ENCODE results near the gene LRRC4C.

The LRRC4C gene

DNA sequence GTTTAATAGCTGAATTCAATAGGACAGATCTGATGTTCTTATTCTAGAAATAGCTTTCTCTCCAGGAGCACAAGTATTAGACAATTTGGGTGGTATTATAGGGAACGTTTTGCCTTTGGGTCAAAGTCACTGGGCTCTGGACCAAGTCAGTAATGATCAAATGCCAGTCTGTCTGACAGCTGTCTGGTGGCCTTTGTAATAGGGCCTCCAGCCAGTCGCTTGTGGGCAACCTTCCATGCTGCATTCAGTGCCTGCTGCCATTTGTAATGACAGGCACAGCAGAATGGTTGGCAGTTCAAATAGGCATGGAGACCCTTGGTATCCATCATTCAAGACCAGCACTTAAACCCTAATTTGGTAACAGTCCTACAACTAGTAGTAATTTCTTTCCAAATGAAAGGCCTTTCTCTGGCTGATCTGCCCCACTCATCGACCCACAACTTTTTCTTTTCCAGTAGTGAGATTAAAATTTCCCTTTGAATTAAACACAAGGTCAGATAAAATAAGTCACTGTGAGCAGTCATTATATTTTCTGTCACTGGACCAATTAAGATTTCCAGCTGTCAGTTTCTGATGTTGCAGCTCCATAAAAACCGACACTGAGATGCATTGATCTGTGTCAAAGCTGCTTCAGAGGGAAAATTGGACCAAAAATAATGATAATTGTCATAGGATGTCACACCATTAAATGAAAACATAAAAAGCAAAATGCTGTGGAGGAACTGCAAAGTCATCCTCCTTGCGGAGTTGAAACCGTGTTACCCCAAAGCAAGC lies 1038.1 kb downstream of the LRRC4C start:
- no peak overlapping the region for H3K27ac ChIP-seq (ENCODE audit: low read depth, low read length)
- no peaks in the 10 kb centered on the region for H3K36me3 ChIP-seq (ENCODE audit: control insufficient read depth, insufficient read depth, low read length)
- H3K27me3 ChIP-seq (ENCODE audit: control insufficient read depth, insufficient read depth, low read length): no peaks in the 10 kb centered on the region
- no peaks in the 10 kb centered on the region for H3K9me3 ChIP-seq (ENCODE audit: control insufficient read depth, insufficient read depth, low read length)
- H3K4me1 ChIP-seq (ENCODE audit: control insufficient read depth, insufficient read depth, low read length): no peaks in the 10 kb centered on the region
- no peak overlapping the region for H3K9ac ChIP-seq (ENCODE audit: low read depth, low read length)
- no peak overlapping the region for H3K4me3 ChIP-seq (ENCODE audit: low read depth, low read length)

DNA sequence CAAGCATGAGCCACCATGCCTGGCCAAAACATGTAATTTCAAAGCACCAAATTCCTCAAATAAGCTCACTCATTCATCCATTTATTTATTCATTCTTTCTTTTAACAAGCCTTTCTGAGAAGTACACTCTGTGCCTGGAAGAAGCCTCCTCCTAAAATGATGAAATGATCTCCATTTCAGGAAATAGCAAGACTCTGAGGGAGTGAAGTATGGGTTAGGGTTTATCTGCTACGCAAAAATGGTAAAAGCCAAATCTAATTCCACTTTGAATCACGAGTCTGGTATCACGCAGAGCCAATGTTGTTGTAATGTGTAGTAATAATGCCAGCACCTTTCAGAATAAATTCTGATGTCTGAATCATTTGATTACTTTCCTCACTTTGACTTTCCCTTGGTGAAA lies 1041.8 kb downstream of the LRRC4C start:
- Histone ChIP-seq H3K27ac (ENCODE audit: low read depth, low read length) (no peak overlapping the region), H3K9me3 (ENCODE audit: control insufficient read depth, insufficient read depth, low read length) (no peaks in the 10 kb centered on the region), H3K9ac (ENCODE audit: low read depth, low read length) (no peak overlapping the region), H3K36me3 (ENCODE audit: control insufficient read depth, insufficient read depth, low read length) (no peaks in the 10 kb centered on the region), H3K4me1 (ENCODE audit: control insufficient read depth, insufficient read depth, low read length) (no peaks in the 10 kb centered on the region), H3K4me3 (ENCODE audit: low read depth, low read length) (no peak overlapping the region), H3K27me3 (ENCODE audit: control insufficient read depth, insufficient read depth, low read length) (no peaks in the 10 kb centered on the region)

DNA sequence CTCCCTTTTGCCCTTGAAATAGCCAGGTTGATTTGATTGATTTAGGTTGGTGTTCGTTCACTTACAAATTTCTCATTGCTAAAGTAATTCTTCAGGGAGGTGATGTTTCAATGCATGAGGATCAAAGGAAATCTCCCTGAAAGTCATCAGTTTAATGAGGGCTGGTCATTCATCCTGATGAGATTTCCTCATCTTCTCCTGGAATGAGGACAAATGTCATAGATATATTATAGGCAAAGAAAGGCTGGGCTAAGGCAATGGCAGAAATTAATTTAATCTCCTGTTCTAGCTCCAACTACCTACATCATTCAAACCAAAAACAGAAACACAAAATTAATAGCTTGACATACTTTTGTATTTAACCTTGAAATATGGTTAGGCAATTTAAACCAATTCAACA lies 1052.1 kb downstream of the LRRC4C start:
- Histone ChIP-seq H3K9me3 (ENCODE audit: control insufficient read depth, insufficient read depth, low read length) (no peaks in the 10 kb centered on the region), H3K36me3 (ENCODE audit: control insufficient read depth, insufficient read depth, low read length) (no peaks in the 10 kb centered on the region), H3K27me3 (ENCODE audit: control insufficient read depth, insufficient read depth, low read length) (no peaks in the 10 kb centered on the region), H3K4me3 (ENCODE audit: low read depth, low read length) (no peak overlapping the region), H3K9ac (ENCODE audit: low read depth, low read length) (no peak overlapping the region), H3K27ac (ENCODE audit: low read depth, low read length) (no peak overlapping the region), H3K4me1 (ENCODE audit: control insufficient read depth, insufficient read depth, low read length) (no peaks in the 10 kb centered on the region)

DNA sequence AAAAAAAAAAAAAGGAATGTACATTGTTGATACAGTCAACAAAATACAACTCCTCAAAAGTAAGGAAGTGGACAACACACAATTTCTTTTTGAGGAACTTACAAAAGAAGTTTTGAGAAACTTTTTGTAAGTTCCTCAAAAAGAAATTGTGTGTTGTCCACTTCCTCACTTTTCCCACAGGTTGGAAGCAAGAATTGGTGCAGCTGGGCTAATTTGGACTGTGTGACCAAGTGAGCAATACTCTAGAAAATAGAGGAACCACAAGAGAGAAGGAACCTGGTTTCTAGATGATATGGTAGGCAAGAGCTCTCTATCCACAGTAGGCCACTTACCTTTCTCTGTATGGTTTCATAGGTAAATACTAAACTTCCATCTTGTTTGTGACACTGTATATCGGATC lies 1053.8 kb downstream of the LRRC4C start:
- H3K27ac ChIP-seq (ENCODE audit: low read depth, low read length): no peak overlapping the region
- no peaks in the 10 kb centered on the region for H3K27me3 ChIP-seq (ENCODE audit: control insufficient read depth, insufficient read depth, low read length)
- H3K9ac ChIP-seq (ENCODE audit: low read depth, low read length): no peak overlapping the region
- no peaks in the 10 kb centered on the region for H3K9me3 ChIP-seq (ENCODE audit: control insufficient read depth, insufficient read depth, low read length)
- H3K4me3 ChIP-seq (ENCODE audit: low read depth, low read length): no peak overlapping the region
- H3K4me1 ChIP-seq (ENCODE audit: control insufficient read depth, insufficient read depth, low read length): no peaks in the 10 kb centered on the region
- H3K36me3 ChIP-seq (ENCODE audit: control insufficient read depth, insufficient read depth, low read length): no peaks in the 10 kb centered on the region

DNA sequence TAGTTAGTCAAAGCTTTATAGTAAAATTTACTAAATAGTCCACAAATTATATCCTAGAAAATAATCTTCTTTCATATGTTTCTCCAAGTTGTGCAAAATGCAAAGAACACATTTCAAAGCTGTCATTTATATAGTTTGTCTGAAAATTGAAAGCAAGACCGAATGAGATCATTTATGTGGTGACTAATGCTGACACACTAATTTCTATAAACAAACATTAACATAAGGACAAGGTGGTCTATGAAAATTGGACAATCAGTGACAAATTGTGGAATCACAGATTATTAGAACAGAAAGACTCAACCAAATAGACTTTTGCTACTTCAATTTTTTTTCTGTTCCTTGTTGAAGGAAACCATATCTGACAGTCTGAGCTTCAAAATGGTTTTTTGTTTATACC lies 1056.1 kb downstream of the LRRC4C start:
- Histone ChIP-seq H3K27me3 (ENCODE audit: control insufficient read depth, insufficient read depth, low read length) (no peaks in the 10 kb centered on the region), H3K9ac (ENCODE audit: low read depth, low read length) (no peak overlapping the region), H3K4me1 (ENCODE audit: control insufficient read depth, insufficient read depth, low read length) (no peaks in the 10 kb centered on the region), H3K27ac (ENCODE audit: low read depth, low read length) (no peak overlapping the region), H3K9me3 (ENCODE audit: control insufficient read depth, insufficient read depth, low read length) (no peaks in the 10 kb centered on the region), H3K4me3 (ENCODE audit: low read depth, low read length) (no peak overlapping the region), H3K36me3 (ENCODE audit: control insufficient read depth, insufficient read depth, low read length) (no peaks in the 10 kb centered on the region)

DNA sequence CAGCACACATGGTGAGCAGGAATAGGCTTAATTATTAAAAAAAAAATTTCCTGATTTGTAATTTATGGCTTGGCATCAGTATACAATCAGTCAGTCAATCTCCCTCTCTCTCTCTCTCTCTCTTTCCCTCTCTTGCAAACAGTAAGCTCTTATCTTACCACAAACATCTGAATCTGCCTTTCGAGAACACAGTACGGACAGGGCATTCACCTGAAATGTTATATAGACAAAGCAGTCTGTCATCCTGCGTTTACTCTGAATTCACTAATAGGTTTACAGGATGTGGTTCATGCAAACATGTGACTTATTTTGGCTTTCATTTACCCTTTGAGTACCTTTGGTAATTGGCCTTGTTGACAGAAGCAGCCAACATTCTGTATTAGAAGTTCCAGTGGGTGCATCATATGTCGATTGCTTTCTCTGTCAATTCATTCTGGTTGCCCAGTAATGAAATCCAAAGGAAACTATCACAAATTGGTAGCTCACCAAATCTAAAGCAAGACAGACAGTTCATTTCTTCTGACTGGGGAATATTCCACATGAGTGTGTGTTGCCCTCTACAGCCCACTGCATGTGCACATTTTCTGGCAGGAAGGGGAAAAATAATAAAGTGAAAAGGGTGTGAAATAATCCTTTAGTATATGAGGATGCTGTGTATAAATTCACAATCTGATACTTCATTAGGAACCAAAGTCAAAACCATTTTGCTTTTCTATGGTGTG lies 1058.2 kb downstream of the LRRC4C start:
- H3K9me3 ChIP-seq (ENCODE audit: control insufficient read depth, insufficient read depth, low read length): no peaks in the 10 kb centered on the region
- no peaks in the 10 kb centered on the region for H3K27me3 ChIP-seq (ENCODE audit: control insufficient read depth, insufficient read depth, low read length)
- H3K36me3 ChIP-seq (ENCODE audit: control insufficient read depth, insufficient read depth, low read length): no peaks in the 10 kb centered on the region
- H3K4me1 ChIP-seq (ENCODE audit: control insufficient read depth, insufficient read depth, low read length): no peaks in the 10 kb centered on the region
- H3K4me3 ChIP-seq (ENCODE audit: low read depth, low read length): no peak overlapping the region
- H3K9ac ChIP-seq (ENCODE audit: low read depth, low read length): no peak overlapping the region
- H3K27ac ChIP-seq (ENCODE audit: low read depth, low read length): no peak overlapping the region

DNA sequence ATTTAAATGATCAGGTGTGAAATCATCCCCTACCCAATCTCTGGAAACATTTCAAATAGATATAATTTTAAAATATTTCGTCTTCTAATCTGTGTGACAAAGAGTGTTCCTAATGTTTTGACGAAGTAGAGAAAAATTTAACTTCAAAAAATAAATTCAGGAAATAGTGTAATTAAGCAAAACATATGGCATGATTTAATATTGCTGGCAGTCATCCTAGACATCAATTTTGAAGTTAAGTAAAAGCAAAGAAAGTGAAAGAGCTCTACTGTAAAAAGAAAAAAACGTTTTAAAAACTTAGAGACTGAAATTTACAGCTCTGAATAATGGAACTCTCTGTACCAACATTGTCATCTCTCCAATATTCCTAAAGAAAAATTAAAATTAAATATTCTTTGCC lies 1062.3 kb downstream of the LRRC4C start:
- Histone ChIP-seq H3K27me3 (ENCODE audit: control insufficient read depth, insufficient read depth, low read length) (no peaks in the 10 kb centered on the region), H3K9me3 (ENCODE audit: control insufficient read depth, insufficient read depth, low read length) (no peaks in the 10 kb centered on the region), H3K4me3 (ENCODE audit: low read depth, low read length) (no peak overlapping the region), H3K9ac (ENCODE audit: low read depth, low read length) (no peak overlapping the region), H3K27ac (ENCODE audit: low read depth, low read length) (no peak overlapping the region), H3K4me1 (ENCODE audit: control insufficient read depth, insufficient read depth, low read length) (no peaks in the 10 kb centered on the region), H3K36me3 (ENCODE audit: control insufficient read depth, insufficient read depth, low read length) (no peaks in the 10 kb centered on the region)

DNA sequence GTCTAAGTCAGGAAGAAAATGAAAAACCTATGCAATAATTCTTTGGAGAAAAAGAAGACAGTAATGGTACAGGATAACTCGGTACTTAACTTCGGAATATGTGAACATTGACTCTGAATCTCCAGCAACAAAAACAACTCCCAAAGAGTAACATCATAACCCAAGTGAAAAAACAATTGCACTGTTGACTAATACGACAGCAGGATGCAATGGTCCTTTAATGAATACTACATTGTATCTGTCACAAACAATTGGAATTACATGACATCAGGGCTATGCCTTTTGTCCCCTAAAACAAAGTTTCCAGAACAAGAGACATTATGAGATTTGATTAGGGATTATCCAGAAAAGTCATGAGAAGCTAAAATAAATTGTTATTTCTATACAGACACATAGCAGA lies 1065.9 kb downstream of the LRRC4C start:
- no peak overlapping the region for H3K9ac ChIP-seq (ENCODE audit: low read depth, low read length)
- no peak overlapping the region for H3K4me3 ChIP-seq (ENCODE audit: low read depth, low read length)
- H3K9me3 ChIP-seq (ENCODE audit: control insufficient read depth, insufficient read depth, low read length): no peaks in the 10 kb centered on the region
- no peaks in the 10 kb centered on the region for H3K4me1 ChIP-seq (ENCODE audit: control insufficient read depth, insufficient read depth, low read length)
- no peaks in the 10 kb centered on the region for H3K36me3 ChIP-seq (ENCODE audit: control insufficient read depth, insufficient read depth, low read length)
- H3K27ac ChIP-seq (ENCODE audit: low read depth, low read length): no peak overlapping the region
- no peaks in the 10 kb centered on the region for H3K27me3 ChIP-seq (ENCODE audit: control insufficient read depth, insufficient read depth, low read length)

DNA sequence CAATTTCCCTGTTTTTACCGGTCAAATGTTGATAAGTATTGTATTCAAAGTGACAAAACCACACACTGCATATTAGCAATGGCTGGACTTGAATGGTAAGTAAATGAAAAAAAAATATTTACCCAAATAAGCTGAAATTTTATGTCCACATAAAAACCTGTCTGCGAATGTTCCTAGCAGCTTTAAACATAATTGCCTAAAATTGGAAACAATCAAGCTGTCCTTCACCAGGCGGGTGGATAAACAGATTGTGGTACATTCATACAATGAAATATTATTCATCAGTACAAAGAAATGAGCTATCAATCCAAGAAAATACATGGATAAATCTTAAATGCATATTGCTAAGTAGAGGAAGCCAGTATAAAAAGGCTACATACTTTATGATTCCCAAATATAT lies 1067.8 kb downstream of the LRRC4C start:
- no peak overlapping the region for H3K27ac ChIP-seq (ENCODE audit: low read depth, low read length)
- H3K4me3 ChIP-seq (ENCODE audit: low read depth, low read length): no peak overlapping the region

DNA sequence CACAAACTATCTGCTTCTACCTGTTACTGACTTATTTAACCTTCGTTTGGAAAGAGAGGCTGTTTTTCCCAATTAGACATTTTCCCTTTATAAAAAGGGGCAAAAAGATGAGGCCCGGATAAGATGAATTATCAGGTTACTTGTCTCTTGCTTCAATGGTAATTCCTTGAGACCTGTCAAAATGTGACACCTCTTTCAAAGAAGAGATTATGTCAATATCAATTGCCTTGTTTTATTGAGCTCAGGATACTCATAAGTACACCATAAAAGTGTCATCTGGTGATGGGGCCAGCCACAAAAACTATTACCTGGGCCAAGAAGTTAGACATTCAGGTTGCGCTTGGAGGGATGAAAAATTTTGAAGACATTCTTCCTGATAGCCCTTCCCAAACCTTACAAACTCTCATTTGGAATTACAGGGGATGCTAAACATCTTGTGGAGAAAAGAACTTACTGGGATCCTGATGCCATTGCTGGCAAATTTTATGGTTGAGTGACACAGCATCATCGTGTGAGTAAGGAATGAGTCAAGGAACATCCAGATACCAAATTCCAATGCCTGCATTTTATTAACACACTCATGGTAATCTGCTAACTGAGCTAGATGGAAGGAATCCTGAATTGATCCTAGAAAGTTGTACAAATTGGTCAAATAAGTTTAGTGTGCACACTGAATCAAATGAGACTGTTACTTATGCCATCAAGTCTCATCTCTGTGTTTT lies 1071.2 kb downstream of the LRRC4C start:
- Histone ChIP-seq H3K9me3 (ENCODE audit: control insufficient read depth, insufficient read depth, low read length) (no peaks in the 10 kb centered on the region), H3K36me3 (ENCODE audit: control insufficient read depth, insufficient read depth, low read length) (no peaks in the 10 kb centered on the region), H3K4me1 (ENCODE audit: control insufficient read depth, insufficient read depth, low read length) (no peaks in the 10 kb centered on the region), H3K9ac (ENCODE audit: low read depth, low read length) (no peak overlapping the region), H3K4me3 (ENCODE audit: low read depth, low read length) (no peak overlapping the region), H3K27ac (ENCODE audit: low read depth, low read length) (no peak overlapping the region), H3K27me3 (ENCODE audit: control insufficient read depth, insufficient read depth, low read length) (no peaks in the 10 kb centered on the region)

More for the DNA sequence above, 1067.8 kb downstream of the LRRC4C start:
- Histone ChIP-seq H3K9me3 (ENCODE audit: control insufficient read depth, insufficient read depth, low read length) (no peaks in the 10 kb centered on the region), H3K27me3 (ENCODE audit: control insufficient read depth, insufficient read depth, low read length) (no peaks in the 10 kb centered on the region), H3K9ac (ENCODE audit: low read depth, low read length) (no peak overlapping the region), H3K36me3 (ENCODE audit: control insufficient read depth, insufficient read depth, low read length) (no peaks in the 10 kb centered on the region), H3K4me1 (ENCODE audit: control insufficient read depth, insufficient read depth, low read length) (no peaks in the 10 kb centered on the region)
